GM18520 (cell line): ENCODE results near the gene KCNQ2.

Source experiments
- ATAC-seq: cut with Tn5 transposase; IDR thresholded peaks from one replicate; pipeline ENCODE4 v1.9.1; 2021; ENCODE audit not compliant: unreplicated experiment

KCNQ2 gene

GRCh38 chr20:63435552-63435951, 36.9 kb downstream of the KCNQ2 start:
- no peak for ATAC-seq

DNA sequence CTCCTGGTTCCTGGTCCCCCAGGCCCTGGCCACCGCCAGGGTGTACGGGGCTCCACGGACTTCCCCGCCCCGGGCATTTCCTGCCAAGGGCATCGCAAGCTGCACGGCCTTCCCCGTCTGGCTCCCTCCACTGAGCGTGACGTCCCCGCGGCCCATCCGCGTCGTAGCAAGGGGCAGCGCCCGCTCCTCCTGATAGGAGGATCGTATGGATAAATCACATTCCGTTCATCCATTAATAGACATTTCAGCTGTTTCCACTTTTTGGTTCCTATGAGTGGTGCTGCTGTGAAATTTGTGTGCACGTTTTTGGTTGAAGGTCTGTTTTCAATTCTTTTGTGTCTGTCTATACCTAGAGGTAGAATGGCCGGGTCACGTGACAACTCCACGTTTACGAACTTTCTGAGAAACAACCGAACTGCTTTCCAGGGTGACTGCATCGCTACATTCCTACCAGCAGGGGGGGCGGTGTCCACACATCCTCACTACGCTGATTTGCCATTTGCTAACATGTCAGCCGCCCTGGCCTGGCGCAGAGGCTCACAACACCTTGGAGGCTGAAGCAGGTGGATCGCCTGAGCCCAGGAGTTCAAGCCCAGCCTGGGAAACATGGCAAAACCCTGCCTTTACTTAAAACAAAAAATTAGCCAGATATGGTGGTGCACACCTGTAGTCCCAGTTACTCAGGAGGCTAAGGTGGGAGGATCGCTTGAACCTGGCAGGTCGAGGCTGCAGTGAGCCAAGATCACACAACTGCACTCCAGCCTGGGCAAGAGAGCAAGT, 37.7 kb downstream of the KCNQ2 start:
- no peak for ATAC-seq

GRCh38 chr20:63433756-63434531, 38.5 kb downstream of the KCNQ2 start:
- ATAC-seq = no peak

GRCh38 chr20:63433351-63433750, 39.1 kb downstream of the KCNQ2 start:
- ATAC-seq = no peak

GRCh38 chr20:63432577-63433325, 39.7 kb downstream of the KCNQ2 start:
- ATAC-seq = no peak

GRCh38 chr20:63431944-63432343, 40.5 kb downstream of the KCNQ2 start:
- ATAC-seq = no peak

DNA sequence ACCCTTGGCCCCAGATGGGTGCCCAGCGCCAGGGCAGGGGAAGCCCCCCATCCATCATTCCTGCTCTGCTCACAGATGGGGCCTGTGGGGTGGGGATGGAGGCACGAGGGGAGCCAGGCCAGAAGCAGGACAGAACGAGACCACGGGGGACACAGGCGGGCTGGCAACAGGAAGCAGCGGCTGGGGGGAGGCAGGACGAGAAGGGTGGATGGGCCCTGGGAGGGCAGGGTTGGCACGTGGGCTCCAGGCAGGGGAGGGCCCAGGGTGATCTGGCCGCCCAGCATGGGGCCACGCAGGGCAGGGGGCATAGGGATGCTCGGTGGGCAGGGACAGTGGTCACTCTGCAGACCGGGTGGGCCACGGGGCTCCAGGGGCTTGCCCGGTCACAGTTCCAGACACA, 41.6 kb downstream of the KCNQ2 start:
- ATAC-seq = no peak

DNA sequence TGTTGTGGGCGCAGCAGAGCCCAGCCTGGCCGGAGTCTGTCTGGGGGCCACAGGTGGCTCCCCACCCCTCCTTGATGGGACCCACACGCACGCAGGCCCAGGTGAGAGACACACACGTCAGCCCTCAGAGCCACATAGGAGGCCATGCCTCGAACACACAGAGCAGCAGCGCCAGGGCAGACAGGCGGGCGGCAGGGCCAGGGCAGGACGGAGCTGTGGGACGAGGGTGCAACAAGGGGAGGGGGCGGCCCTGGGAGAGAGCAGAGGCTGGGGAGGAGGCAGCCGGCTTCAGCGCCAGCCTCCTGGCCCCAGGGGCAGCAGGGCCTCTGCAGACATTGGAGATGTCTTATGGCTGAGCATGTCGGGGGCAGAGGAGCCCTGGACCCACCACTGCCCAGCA, 42.5 kb downstream of the KCNQ2 start:
- no peak for ATAC-seq

DNA sequence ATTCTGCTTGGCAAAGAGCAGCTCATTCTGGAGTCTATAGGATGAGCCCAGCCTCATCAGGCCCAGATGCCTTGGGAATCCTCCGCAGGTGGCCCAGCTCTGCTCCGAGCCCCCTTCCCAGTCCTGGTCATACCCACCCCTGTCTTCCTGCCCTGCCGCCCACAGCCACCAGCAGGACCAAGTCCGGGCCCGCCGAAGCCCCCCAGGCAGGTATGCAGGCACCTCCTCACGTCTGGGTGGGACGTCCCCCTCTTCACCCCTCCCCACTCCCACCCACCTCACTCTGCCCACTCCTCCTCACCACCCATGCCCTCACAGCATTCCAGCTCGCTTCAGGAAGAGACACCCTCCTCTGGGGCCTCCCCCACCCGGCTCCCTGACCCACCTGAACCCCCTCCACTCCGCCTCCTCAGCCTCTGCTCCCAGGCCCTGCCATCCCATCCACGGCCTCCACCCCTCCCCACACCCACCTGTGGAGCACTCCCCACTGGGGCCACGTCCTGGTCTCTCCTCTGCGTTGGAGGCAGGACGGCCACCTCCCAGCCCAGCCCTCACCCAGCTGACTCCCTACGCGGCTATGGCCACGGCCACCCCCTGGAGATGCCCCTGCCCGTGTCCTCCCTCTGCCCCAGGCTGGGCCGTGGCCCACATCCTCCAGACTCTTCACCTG, 43.4 kb downstream of the KCNQ2 start:
- no peak for ATAC-seq

DNA sequence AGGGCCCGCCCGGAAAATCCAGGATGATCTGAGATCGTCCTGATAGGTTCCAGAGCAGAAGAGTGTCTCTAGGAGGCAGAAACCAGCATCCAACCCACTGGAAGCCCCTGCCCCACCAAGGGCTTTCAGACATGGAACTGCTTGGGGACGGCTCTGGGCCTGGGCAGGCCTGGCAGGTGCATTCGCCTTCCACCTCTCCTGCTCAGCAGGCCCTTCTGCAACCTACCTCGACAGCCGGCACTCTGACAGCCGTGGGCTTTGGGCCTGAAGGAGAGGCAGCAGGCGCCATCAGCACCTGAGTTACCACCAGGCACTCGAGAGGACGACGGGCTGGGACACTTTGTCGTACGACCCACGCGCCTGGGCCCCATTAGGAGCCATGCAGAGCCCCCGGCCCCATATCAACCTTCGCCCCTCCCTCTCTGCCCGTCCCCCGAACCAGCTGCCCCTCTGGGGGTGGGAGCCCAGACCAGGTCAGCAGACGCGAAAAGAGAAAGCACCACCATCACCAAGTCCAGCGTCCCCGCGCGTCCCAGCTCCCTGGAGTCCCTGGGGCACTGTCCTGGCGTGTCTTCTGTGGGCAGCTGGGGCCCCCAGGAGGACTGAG, 44.6 kb downstream of the KCNQ2 start:
- no peak for ATAC-seq

DNA sequence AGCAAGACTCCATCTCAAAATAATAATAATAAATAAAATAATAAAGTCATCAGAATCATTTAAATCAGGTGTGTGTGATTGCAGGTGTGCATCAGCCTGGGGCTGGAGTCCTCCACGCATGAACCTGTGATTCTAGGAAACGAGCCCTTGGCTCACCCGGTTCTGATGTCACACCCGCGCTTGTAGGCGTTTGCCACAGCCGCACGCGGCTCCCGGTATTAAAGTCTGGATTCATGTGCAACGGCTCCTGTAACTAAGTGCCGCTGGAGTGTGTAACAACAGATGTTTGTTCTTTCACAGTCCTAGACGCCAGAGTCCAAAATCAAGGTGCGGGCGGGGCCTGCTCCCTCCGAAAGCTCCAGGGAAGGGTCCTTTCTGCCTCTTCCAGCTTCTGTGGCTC, 45.2 kb downstream of the KCNQ2 start:
- no peak for ATAC-seq

- ATAC-seq = no peak
Observed at GRCh38 chr20:63425846-63426485, 46.5 kb downstream of the KCNQ2 start.

- ATAC-seq = no peak
Observed at GRCh38 chr20:63424613-63425012, 47.8 kb downstream of the KCNQ2 start.

DNA sequence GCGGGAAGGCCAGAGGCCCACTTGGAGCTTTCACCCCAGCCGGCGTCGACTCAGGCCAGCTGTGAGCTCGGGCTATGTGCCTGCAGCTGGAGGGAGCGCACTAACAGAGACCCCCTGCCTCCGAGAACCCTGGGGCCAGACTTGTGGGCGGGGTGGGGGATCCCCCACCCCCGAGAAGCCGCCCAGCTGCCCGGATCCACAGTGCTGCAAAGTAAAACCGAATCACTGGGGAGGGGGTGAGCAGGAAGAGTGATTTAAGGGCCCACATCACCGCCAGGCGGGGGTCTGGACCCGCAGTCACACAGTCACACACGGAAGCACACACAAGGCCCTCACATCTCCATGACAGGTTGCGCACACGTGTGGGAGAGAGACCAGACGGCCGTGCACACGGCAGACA, 48.7 kb downstream of the KCNQ2 start:
- no peak for ATAC-seq

DNA sequence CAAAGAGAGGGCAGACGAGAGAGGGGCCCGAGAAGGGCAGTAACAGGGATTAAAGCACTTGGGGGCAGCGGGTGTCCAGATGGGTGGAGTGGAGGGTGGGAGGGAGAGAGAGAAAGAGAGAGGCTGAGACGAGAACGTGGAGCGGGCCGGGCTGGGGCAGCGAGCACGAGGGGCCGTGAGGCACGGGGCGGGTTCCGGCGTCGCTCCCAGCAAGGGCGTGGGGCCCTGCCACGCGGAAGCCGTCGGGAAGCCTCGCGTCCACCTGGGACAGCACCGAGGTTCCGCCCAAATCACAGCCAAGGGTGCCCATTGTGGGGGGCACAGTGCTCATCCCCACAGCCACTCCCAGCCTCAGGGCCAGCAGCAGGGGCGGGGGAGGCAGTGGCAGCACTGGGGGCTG, 49.8 kb downstream of the KCNQ2 start:
- ATAC-seq = no peak

GRCh38 chr20:63421913-63422312, 50.5 kb downstream of the KCNQ2 start:
- ATAC-seq = no peak

DNA sequence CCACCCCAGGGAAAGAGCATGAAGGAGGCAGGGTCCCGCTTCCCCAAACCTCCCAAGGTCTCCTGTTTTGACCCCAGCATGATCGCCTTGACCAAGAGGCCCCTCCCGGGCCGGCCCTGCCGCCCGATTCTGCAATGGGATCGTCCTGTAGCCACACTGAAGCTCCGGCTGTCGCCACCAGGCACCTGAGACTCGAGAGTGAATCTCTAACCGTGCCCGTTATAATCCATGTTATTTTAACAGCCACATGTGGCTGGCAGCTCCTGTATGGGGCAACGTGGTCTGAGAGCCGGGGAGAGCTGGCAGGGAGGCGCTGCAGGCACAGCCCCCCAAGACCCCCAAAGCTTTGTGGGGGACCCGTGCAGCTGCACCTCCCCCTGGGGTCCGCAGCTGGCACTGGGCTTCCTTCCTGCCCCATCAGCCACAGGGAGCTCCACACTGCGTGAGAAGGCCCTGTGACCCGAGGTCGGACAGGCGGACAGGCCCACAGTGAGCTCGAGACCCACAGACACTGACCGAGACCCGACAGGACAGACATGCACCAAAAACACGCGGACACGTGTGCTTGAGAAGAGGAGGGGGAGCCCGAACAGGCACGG, 51.3 kb downstream of the KCNQ2 start:
- ATAC-seq = no peak

- ATAC-seq = no peak
Observed at GRCh38 chr20:63420359-63421093, 51.9 kb downstream of the KCNQ2 start.

DNA sequence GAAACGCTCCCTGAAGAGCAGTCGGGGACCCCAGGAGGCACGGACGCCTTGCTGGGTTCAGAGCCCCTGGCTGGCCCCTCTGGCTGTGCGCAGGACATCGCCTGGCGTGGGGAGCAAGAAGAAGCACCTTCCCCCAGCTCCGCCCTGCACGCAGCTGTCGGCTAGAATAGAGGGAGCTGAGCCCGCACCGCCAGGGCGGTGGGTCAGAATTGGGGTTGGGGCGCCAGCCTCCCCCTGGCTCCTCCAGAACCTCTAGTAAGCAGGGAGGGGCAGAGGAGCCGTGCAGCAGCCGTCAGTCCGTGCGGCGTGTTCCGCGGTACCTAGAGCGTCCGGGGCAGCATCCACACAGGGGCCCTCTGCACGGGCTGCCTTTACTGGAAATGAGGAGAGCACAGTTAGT, 53.2 kb downstream of the KCNQ2 start:
- ATAC-seq = no peak
